GM12878 (cell line): ENCODE data around the gene LRTM2. TPM values are rescaled to one million over a fixed set of nuclear protein-coding genes. Genes with fewer than 3 reads are reported as not detected.

Experiments used
- ATAC-seq: fragments of 200-7000 bp; cut with Tn5 transposase; 3 replicates; pipeline ENCODE4 v1.9.1; 2020; ENCODE audit warnings: mild to moderate bottlenecking, moderate library complexity
- BruUV-seq: library from RNA; stranded (reverse); fragments of 400-500 nt; replicated peaks from 2 replicates; lab custom pipeline; 2021; lab: Mats Ljungman, UMichigan
- CTCF ChIA-PET: fragments of 300-600 bp; sonication (Branson Sonifier 250); formaldehyde crosslinking; extraction: SDS; loops from one replicate; lab custom pipeline; 2021; ENCODE audit warnings: inconsistent platforms; lab: Yijun Ruan, JAX
- POLR2A ChIA-PET: fragments of 350-600 bp; formaldehyde crosslinking; extraction: SDS; loops from one replicate; lab custom pipeline; 2021; ENCODE audit warnings: inconsistent platforms; lab: Charles Lee
- RAD21 ChIA-PET: fragments of 300-600 bp; sonication (Branson Sonifier 250); formaldehyde crosslinking; loops from one replicate; lab custom pipeline; 2023; ENCODE audit warnings: antibody characterized with exemption; ENCODE audit not compliant: unreplicated experiment; lab: Charles Lee
- SMC1A ChIA-PET: fragments of 300-600 bp; sonication (Branson Sonifier 250); formaldehyde crosslinking; loops from one replicate; lab custom pipeline; 2023; ENCODE audit not compliant: unreplicated experiment, uncharacterized antibody; lab: Charles Lee
- DNase-seq: peaks from one replicate; pipeline ENCODE4 v3.0.0-alpha.2; 2011; ENCODE audit warnings: low read depth, low spot score
- FAIRE-seq: peaks from 3 replicates; lab custom pipeline; 2011; peaks lifted over from hg19 to GRCh38; lab: Jason Lieb, UNC
- H2AFZ ChIP-seq: 2 replicates; pipeline ENCODE4 v1.6.0; 2011; ENCODE audit warnings: low read depth, low read length, control low read depth; ENCODE audit not compliant: control insufficient read depth
- H3K27ac ChIP-seq: 2 replicates; pipeline ENCODE4 v1.5.1; 2011; ENCODE audit warnings: control low read depth; ENCODE audit not compliant: control insufficient read depth, insufficient read depth
- H3K27me3 ChIP-seq, 2 experiments: replicated peaks in 1 of 2; 2 replicates each; pipeline versions ENCODE4 v1.6.0 to v1.6.1; 2011; ENCODE audit warnings: low read length in 1 of 2; ENCODE audit not compliant: control insufficient read depth in 2 of 2, insufficient read depth in 2 of 2
- H3K36me3 ChIP-seq, 2 experiments: 2 replicates each; pipeline ENCODE4 v1.5.1; 2011; ENCODE audit warnings: low read length in 1 of 2; ENCODE audit not compliant: control insufficient read depth in 2 of 2, insufficient read depth in 2 of 2
- H3K4me1 ChIP-seq: 2 replicates; pipeline ENCODE4 v1.6.1; 2011; ENCODE audit warnings: mild to moderate bottlenecking, low read length, moderate library complexity, mixed read lengths; ENCODE audit not compliant: control insufficient read depth, insufficient read depth
- H3K4me2 ChIP-seq: 2 replicates; pipeline ENCODE4 v1.6.0; 2011; ENCODE audit warnings: control low read depth; ENCODE audit not compliant: control insufficient read depth, insufficient read depth
- H3K4me3 ChIP-seq: fragments of 200-600 bp; sonication (generic); 2 replicates; pipeline ENCODE4 v1.5.1; 2016
- H3K79me2 ChIP-seq: 2 replicates; pipeline ENCODE4 v1.6.0; 2011; ENCODE audit warnings: low read length; ENCODE audit not compliant: control insufficient read depth, insufficient read depth
- H3K9ac ChIP-seq: 2 replicates; pipeline ENCODE4 v1.8.0; 2011; ENCODE audit warnings: low read length, control low read depth, mixed read lengths; ENCODE audit not compliant: control insufficient read depth, insufficient read depth
- H3K9me3 ChIP-seq: replicated peaks from 3 replicates; pipeline ENCODE4 v1.5.1; 2011; ENCODE audit warnings: mild to moderate bottlenecking, low read length; ENCODE audit not compliant: control insufficient read depth, insufficient read depth
- H4K20me1 ChIP-seq: 2 replicates; pipeline ENCODE4 v1.6.0; 2011; ENCODE audit not compliant: control insufficient read depth, insufficient read depth
- ASH2L ChIP-seq: fragments of 300-600, 200-600 bp; sonication (generic); IDR thresholded peaks from 2 replicates; pipeline ENCODE4 v1.6.1; 2017; ENCODE audit warnings: low read depth, mild to moderate bottlenecking, borderline replicate concordance
- CBX5 ChIP-seq: sonication (generic); IDR thresholded peaks from 2 replicates; pipeline ENCODE4 v1.6.1; 2016; ENCODE audit warnings: low read depth, moderate library complexity, mild to moderate bottlenecking, inconsistent platforms
- DPF2 ChIP-seq: fragments of 450-650 bp; IDR thresholded peaks from 2 replicates; pipeline ENCODE4 v1.6.1; 2017; ENCODE audit warnings: mild to moderate bottlenecking
- IKZF1 ChIP-seq: fragments of 450-650 bp; conservative IDR thresholded peaks from 2 replicates; pipeline ENCODE4 v1.6.1; 2017; ENCODE audit warnings: antibody characterized with exemption, mild to moderate bottlenecking
- IKZF2 ChIP-seq, 2 experiments: fragments of 450-650 bp; IDR thresholded peaks; 2 replicates each; pipeline ENCODE4 v1.6.1; 2017; ENCODE audit warnings: mild to moderate bottlenecking in 2 of 2, moderate library complexity in 2 of 2
- JUND ChIP-seq: IDR thresholded peaks from 2 replicates; pipeline ENCODE4 v1.6.1; 2012; ENCODE audit warnings: low read depth, mild to moderate bottlenecking, low read length, improper control_type of control experiment, moderate library complexity
- MAX ChIP-seq: IDR thresholded peaks from 2 replicates; pipeline ENCODE4 v1.6.1; 2012; ENCODE audit warnings: low read depth, low read length, improper control_type of control experiment
- NFXL1 ChIP-seq: fragments of 450-650 bp; IDR thresholded peaks from 2 replicates; pipeline ENCODE4 v1.6.1; 2017; ENCODE audit warnings: antibody characterized with exemption, mild to moderate bottlenecking, borderline replicate concordance
- NFYA ChIP-seq: IDR thresholded peaks from 2 replicates; pipeline ENCODE4 v1.6.1; 2011; ENCODE audit warnings: low read depth, mild to moderate bottlenecking, low read length, improper control_type of control experiment, borderline replicate concordance
- SMAD1 ChIP-seq: fragments of 450-650 bp; IDR thresholded peaks from 2 replicates; pipeline ENCODE4 v1.6.1; 2018; ENCODE audit warnings: mild to moderate bottlenecking, low read depth; ENCODE audit not compliant: partially characterized antibody
- SMAD5 ChIP-seq: IDR thresholded peaks from 2 replicates; pipeline ENCODE4 v1.6.1; 2016; ENCODE audit warnings: antibody characterized with exemption, low read depth
- SMARCA5 ChIP-seq: fragments of 450-650 bp; IDR thresholded peaks from 2 replicates; pipeline ENCODE4 v1.6.1; 2017; ENCODE audit warnings: mild to moderate bottlenecking
- SUPT20H ChIP-seq: IDR thresholded peaks from 2 replicates; pipeline ENCODE4 v1.6.1; 2011; ENCODE audit warnings: low read depth, mild to moderate bottlenecking, low read length, moderate library complexity, borderline replicate concordance; ENCODE audit not compliant: control insufficient read depth
- SUZ12 ChIP-seq: fragments of 200-600 bp; sonication (generic); IDR thresholded peaks from one replicate; pipeline ENCODE4 v1.6.1; 2018; ENCODE audit warnings: antibody characterized with exemption, mild to moderate bottlenecking; ENCODE audit not compliant: unreplicated experiment
- USF1 ChIP-seq: IDR thresholded peaks from 2 replicates; pipeline ENCODE4 v1.6.1; 2011; ENCODE audit warnings: borderline replicate concordance, low read depth, mild to moderate bottlenecking, moderate library complexity, mixed read lengths, low read length; ENCODE audit not compliant: insufficient read depth; ENCODE audit errors: extremely low read length
- YY1 ChIP-seq: IDR thresholded peaks from 2 replicates; pipeline ENCODE4 v1.6.1; 2011; ENCODE audit warnings: low read depth, mild to moderate bottlenecking, low read length
- whole genome bisulfite sequencing: methylation state at CpG from one replicate; pipeline ENCODE4 v1.1.6; 2016; ENCODE audit warnings: low lambda C conversion rate; ENCODE audit not compliant: insufficient replicate concordance, insufficient coverage; ENCODE audit errors: missing lambda C conversion rate; 5-methylcytosine and 5-hydroxymethylcytosine counted together
- in situ Hi-C: fragments of 300-500 bp; cut with MboI; formaldehyde crosslinking; loops from 9 replicates; pipeline ENCODE4 v1.14.3; 2018; ENCODE audit warnings: mixed read lengths
- intact Hi-C: fragments of 100-400 bp; cut with micrococcal nuclease; formaldehyde crosslinking; loops from one replicate; pipeline ENCODE4 v1.14.2; 2022; ENCODE audit not compliant: unreplicated experiment
- polyA plus RNA-seq, 11 experiments: library from polyadenylated mRNA; depleted of rRNA in 4 of 11; unstranded in 6 of 11; stranded (reverse) in 5 of 11; fragments of >200 nt; fragmentation: Nextera tagmentation in 4 of 11; fragmentation: Illumina TruSeq in 1 of 11; extraction: Ambion mirVana in 4 of 11; extraction: Trizol in 1 of 11; gene quantifications; 1 replicate in 1 of 11; 2 replicates in 10 of 11; pipeline versions ENCODE4 v1.2.1 to v1.2.3, GENCODE V29; 2011 to 2016; ENCODE audit warnings: inconsistent platforms in 2 of 11, missing spikeins in 2 of 11, low read depth in 1 of 11
- total RNA-seq, 4 experiments: library from RNA; depleted of rRNA in 3 of 4; stranded (reverse); fragments of >200 nt in 3 of 4; fragmentation: Illumina TruSeq in 1 of 4; extraction: Trizol in 1 of 4; gene quantifications; 2 replicates each; pipeline versions ENCODE4 v1.2.1 to v1.2.3, GENCODE V29; 2013 to 2021

The LRTM2 gene
- total and polyA plus RNA-seq, 10 of the 15 experiments (the other 5 are each of a cell fraction or from before 2014, with no cell fraction given), result 0.05 TPM; not detected in 9

GRCh38 chr12:1808798-1809480 lies 11.4 kb upstream of the LRTM2 start:
- no TSS peak for BruUV-seq
- in situ Hi-C loops (no loop called here), intact Hi-C loops (no loop called here)
- POLR2A ChIA-PET, result interaction anchor here (0.8 kb wide), 1 partner anchor 132 kb away, joined by 4 read pairs; no protein-coding TSS in a partner anchor
- CTCF ChIA-PET, result interaction anchor here (1.4 kb wide), 1 partner anchor 19 kb away, joined by 4 read pairs; no protein-coding TSS in a partner anchor
- Histone ChIP-seq H3K36me3 (no peaks in the 10 kb centered on the region), H3K4me3 (no peak overlapping the region), H3K79me2 (no peaks in the 10 kb centered on the region), H4K20me1 (no peaks in the 10 kb centered on the region), H3K9me3 (no peaks in the 10 kb centered on the region), H3K9ac (no peak overlapping the region), H3K27ac (no peak overlapping the region), H2AFZ (no peak overlapping the region), H3K4me2 (no peak overlapping the region), H3K27me3 (no peaks in the 10 kb centered on the region), H3K4me1 (peaks cover 3% of the 10 kb centered on the region; the same call in 1 of the 2 replicates)
- ATAC-seq (0 out of 3 replicates have a peak, but pooled peaks have one; percentile 7), FAIRE-seq (no peak), DNase-seq (no peak)
- SMC1A ChIA-PET, result interaction anchor here (1.2 kb wide), 1 partner anchor 131 kb away, joined by 3 read pairs; no protein-coding TSS in a partner anchor
- RAD21 ChIA-PET, result interaction anchor here (1.4 kb wide), 1 partner anchor 131 kb away, joined by 6 read pairs; no protein-coding TSS in a partner anchor
- TF ChIP-seq NFYA (no peak), DPF2 (no peak), SMAD5 (no peak), IKZF1 (0 out of 2 replicates have a peak, but pooled peaks have one; percentile 13), JUND (no peak)
- WGBS, result 61% methylated on average over 22 of the region's 22 CpGs

GRCh38 chr12:1809591-1810190 lies 10.7 kb upstream of the LRTM2 start:
- intact Hi-C loops (no loop called here), in situ Hi-C loops (no loop called here)
- ATAC-seq (no peak), FAIRE-seq (no peak), DNase-seq (no peak)
- ChIA-PET CTCF (interaction anchor here (1.4 kb wide), 1 partner anchor 20 kb away, joined by 4 read pairs; no protein-coding TSS in a partner anchor), RAD21 (no interaction called here), POLR2A (no interaction called here), SMC1A (no interaction called here)
- H3K9me3 ChIP-seq, result no peaks in the 10 kb centered on the region
- peaks cover 3% of the 10 kb centered on the region; the same call in 1 of the 2 replicates for H3K4me1 ChIP-seq
- no peak overlapping the region for H3K27ac ChIP-seq
- H3K36me3 ChIP-seq, result no peaks in the 10 kb centered on the region
- BruUV-seq, result no TSS peak
- H3K4me3 ChIP-seq, result no peak overlapping the region
- no peaks in the 10 kb centered on the region for H3K79me2 ChIP-seq
- WGBS, result 60% methylated on average over 13 of the region's 13 CpGs
- H2AFZ ChIP-seq, result no peak overlapping the region
- H3K9ac ChIP-seq, result no peak overlapping the region
- no peak overlapping the region for H3K4me2 ChIP-seq
- H4K20me1 ChIP-seq, result no peaks in the 10 kb centered on the region
- H3K27me3 ChIP-seq, result peaks cover 0 to 2% of the 10 kb centered on the region in 2 experiments; a peak in 2 of 4 replicates
- TF ChIP-seq SUZ12 (no peak), USF1 (no peak), YY1 (no peak), SUPT20H (no peak), ASH2L (no peak), IKZF2 (IDR thresholded peaks at IDR 0.05) (no peak), CBX5 (no peak), SMAD1 (no peak), SMARCA5 (no peak), MAX (no peak), NFXL1 (no peak)
